Measurements from ENCODE around the gene PADI3.

GRCh38 chr1:17273096-17273495 lies 24.2 kb downstream of the PADI3 start:
- TF ChIP-seq JUND (IDR thresholded peaks at IDR 0.05) (no peak), EZH2phosphoT487 (IDR thresholded peaks at IDR 0.05; ENCODE audit: borderline replicate concordance, low read depth) (no peak), GABPA (IDR thresholded peaks at IDR 0.05; ENCODE audit: low read depth) (no peak)
